Activated CD4-positive, alpha-beta T cell treated with anti-CD3 and anti-CD28 coated beads for 1 hour (primary cell): ENCODE measurements around the gene ZNF175.
"Not testable (repeated sequence)": the region's sequence is repeated elsewhere in the genome, so short reads cannot be mapped to it uniquely, and the experiment has no call there.

ENCODE experiments used
- DNase-seq: peaks from one replicate; pipeline ENCODE4 v3.0.0-alpha.2; 2020

The ZNF175 gene

DNA sequence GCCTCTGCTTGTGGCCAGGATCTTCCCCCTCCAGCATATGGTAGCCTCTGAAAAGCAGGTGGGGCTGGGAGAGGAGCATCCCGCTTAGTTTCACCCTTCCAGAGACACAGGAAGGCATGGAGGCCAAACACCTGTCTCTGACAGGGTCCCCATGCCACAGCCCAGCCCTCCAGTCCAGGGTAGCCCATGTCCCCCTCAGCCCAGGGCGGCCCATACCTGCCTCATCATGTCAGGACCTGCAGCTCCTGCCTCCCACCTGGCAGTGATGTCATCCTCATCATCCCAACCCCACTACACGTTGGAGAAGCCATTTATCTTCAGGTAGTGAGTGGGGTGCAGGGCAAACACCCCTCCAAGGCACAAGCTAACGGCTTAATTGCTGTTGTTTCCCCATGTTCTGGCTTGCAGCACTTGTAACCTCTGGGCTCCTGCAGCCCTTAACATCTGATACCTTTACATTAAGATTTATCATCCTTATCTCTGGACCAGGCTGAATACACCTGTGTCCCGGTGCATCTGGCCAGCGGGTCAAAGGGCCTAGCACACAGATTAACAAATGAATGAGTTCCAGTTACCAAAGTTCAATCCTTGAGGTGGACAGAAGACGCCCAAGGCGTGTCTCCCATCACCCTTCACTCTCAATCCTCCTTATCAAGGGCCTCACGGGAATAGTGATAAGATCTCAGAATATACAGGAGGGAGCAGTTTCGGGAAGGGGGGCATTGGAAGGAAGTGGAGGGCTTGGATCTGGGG, 22.2 kb downstream of the ZNF175 start:
- DNase-seq, result no peak

DNA sequence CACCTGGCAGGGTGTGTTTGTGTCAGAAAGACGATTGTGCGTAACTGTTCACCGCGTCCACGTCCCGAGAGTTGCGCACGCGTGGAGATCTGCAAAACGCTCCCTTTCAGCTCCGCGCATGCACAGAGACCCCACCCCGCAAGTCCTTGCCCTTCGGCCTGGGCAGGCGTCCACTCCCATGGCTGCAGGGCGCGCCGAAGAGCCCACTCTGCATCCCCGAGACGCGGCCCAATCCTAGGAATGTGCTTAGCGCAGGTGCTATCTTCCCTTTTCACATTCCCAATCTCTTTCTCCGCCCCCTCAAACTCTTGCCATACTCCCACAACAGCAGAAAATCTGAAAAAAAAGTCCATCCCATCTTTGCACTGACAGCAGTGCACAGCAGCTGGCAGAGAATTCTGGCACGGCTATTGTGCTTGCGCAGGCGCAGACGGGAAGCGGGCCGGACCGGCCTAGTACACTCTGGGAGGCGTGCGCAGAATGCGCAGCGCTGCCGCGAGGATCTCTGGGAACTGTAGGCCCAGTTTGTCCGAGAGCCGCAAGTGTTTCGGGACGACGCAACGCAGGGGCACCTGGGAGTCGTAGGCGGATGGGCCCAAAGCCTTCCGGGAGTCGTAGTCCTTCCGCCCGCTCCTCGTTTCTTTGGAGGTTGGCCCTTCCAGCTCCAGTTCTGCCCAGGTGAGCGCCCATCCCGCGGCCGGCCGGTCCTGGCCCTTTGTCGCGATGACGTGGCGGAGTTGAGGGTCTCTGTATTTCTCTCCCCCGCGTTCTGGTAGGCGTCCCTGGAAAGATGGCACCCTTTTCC, 23.1 kb downstream of the ZNF175 start:
- DNase-seq, result peak; percentile 95

DNA sequence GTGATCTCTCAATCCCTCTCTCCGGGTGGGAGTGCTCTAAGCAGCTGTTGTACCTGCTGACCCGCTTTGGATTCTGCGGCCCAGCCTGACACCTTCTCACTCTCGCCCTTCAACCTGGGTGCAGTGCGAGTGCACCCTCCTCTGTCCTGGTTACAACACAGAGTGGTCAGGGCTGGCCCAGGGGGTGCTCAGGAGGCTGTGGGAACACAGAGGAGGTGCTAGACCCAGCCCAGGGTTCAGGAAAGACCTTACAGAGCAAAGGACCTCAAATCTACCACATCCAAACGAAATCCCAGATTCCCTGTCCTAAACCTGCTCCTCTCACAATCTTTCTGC, 23.7 kb downstream of the ZNF175 start:
- DNase-seq, result no peak

DNA sequence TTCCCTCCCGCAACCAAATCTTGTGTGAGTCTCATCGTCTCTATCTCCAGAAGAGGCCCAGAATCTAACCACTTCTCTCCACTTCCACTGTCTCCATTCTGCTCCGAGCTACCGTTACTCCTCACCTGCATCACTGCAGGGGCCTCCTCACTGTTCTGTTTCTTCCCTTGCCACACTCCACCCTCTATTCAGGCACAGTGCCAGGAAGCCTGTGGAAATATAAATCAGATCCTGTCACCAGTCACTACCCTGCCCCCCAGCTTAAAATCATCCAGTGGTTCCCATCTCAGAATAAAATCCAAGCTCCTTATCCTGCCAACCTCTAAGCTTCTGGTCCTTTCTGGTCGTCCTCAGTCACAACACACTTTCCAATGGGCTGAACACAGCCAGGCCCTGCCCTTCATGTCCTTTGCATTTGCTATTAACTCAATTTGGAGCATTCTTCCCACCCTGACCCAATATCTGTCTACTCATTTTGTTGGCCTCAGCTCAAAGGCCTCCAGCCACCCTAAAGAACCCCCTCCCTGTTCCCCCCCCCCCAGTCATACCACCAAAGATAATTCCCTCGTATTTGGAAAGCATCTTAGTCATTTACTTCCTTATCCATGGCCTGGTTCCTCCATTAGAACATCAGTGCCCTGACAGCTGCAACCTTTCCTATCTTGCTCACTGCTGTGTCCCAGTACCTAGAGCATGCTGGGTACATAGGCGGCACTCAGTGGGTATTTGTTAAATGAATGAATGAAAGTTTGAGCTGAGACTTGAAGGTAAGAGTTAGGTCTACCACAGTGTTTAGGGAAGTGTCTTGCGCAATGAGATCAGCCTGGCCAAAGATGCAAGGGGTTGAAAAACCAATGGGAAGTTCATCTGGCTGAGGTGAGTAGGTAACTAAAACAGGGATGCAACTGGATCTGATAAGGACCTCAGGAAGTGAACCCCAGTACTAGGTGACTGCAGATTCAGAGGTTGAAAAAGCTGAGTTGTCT, 24.4 kb downstream of the ZNF175 start:
- no peak for DNase-seq

DNA sequence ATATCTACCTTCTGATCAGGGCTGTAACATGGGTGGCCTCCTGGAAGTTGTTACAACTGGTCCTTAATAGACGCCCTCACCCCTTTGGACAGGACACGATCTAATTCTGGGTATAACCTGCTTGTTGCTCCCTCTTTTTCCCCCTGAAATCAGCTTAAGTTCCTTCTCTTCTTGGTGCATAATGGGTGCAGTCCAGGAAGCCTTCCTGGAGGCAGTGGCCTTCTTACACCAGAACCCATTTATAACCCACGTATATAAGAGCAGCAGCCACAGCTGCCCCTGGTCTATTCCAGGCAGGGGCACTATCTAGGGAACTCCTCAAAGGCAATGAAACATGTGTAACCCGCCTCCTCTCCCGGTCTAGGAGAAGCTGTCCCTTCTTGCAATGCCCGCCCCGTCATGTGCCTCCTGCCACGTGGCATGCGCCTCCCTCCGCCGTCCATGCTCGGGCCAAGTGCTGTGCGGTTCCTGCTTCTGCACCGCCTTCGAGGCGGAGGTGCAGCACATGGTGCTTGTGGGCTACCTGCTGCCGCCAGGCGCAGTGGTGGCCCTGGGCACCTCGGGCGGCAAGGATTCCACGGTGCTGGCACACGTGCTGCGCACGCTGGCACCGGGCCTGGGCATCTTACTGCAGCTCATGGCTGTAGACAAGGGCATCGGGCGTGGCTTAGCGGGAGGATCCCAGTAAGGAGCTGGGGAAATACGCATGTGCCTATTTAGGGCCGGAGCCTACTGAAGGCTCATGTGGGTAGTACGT, 27.3 kb downstream of the ZNF175 start:
- no peak for DNase-seq

DNA sequence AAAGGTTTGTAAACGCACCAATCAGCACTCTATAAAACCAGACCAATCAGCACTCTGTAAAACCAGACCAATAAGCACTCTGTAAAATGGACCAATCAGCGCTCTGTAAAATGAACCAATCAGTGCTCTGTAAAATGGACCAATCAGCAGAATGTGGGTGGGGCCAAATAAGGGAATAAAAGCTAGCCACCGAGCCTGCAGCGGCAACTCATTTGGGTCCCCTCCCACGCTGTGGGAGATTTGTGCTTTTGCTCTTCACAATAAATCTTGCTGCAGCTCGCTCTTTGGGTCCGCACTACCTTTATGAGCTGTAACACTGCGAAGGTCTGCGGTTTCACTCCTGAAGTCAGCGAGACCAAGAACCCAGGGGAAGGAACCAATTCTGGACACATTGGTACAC, 28.0 kb downstream of the ZNF175 start:
- DNase-seq, result no peak

DNA sequence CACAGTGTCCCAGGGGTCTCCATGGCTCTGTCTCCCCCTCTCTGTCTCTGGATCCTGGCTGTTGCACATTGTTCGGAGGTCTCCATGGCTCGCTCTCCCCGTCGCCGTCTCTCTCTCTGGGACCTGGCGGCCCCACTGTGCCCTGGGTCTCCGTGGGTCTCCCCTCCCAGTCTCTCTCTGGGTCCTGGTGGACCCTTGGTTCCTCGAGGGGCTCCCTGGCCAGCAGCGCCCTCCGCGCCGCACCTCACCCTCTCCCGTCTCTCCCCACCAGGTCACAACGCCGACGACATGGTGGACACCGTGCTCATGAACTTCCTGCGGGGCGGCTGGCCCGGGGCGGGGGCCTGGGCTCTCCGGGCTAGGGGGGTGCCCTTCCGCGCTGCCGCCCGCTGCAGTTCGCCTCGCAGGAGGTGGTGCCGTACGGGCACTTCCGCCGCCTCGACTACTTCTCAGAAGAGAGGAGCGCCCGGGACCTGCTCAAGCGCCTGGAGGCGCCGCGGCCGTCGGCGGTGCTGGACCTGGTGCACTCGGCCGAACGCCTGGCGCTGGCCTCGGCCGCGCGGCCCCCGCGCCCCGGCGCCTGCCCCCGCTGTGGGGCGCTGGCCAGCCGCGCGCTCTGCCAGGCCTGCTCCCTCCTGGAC, 30.0 kb downstream of the ZNF175 start:
- no peak for DNase-seq

DNA sequence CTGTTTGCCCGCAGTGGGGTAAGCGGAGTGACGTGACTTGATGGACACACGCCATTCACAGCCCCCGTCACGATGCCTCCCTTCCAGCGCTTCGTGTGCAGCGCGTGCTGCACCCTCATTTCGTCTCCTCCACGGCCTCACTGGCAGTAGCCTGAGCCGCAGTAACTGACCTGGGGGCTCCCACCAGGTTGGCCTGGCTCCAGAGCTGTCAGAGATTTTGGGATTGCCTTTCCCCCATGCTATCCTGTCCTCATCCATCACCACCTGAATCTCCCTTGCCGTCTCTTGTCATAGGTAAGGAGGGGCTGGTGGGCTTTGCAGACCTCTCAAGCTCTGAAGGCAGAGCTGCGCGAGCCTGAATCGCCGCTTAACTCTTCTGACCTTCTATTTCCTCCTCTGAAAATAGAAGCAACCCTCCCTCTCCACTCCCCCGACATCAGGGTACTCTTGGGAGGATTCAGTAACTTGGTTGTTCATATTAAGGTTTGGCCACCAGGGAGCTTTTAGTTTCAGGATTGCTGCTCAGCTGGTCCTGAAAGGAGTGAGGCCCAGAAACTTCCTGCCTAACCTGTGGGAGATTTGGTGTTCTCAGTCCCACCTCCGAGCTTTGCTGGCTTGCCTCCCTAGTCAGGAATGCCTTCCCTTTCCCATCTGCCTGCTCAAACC, 31.2 kb downstream of the ZNF175 start:
- no peak for DNase-seq

DNA sequence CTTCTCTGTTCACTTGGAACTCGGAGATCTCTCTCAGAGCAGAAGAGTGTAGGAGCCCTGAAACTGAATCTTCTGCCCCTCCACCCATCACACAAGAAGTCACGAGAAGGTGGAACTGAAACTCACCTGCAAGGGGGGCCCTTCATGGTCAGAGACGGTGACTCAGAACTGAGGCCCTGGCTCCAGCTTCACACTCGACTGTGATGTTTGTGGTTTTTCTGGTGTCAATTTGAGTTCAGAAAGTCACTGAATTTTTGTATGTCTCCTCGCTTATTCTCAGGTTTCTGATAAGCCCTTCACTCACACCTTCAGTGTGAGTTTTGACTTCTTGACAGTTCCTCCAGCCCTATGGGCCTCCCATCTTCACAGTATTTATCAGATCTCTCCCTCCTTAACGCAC, 36.0 kb downstream of the ZNF175 start:
- DNase-seq, result no peak

DNA sequence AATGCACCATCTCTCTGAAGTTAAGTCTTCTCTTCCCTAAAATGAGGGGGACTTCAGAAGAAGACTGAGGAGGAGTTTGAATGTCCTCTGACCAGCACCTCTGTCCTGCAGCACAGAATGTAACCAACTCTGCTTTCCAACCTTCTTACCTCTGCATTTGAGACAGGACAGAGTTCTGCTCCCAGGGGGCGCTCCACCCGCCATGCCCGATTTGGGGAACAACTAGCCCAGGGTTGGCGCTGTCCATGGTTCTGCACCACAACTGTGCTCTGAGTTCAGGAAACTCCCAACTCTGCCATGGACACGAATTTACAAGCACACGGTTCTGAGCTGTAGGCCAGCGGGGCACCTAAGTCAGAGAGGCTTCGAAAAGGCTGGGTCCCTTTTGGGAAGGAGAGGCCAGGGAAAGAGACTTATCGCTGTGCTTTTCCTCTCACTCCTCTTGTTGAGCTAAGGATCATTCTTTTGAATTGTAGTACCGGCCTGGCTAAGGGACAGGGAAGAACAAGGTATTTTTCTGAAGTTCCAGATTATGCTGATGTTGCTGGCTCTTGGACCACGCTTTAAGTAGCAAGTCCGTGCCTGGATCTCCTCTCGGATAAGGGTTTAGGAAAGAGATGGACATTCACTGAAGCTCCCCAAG, 37.0 kb downstream of the ZNF175 start:
- DNase-seq, result peak; percentile 22

DNA sequence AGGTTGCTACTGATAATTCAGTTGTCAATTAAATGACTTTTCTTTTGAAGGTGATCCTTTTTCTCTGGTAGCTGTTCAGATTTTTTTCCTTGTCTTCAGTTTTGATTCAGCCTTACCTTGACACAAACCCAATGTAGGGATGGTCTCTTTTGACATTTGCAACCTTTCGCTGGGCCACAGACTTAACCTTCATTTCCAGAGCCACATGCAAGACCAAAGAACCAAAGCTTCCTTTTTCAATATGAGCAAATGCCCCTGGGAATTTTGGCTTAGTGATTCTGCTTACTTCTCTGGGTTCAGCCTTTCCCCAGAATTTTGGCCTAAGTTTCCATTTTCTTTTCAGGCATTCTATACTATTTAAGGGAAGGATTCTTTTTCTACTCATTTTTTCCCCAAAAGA, 39.5 kb downstream of the ZNF175 start:
- no peak for DNase-seq

DNA sequence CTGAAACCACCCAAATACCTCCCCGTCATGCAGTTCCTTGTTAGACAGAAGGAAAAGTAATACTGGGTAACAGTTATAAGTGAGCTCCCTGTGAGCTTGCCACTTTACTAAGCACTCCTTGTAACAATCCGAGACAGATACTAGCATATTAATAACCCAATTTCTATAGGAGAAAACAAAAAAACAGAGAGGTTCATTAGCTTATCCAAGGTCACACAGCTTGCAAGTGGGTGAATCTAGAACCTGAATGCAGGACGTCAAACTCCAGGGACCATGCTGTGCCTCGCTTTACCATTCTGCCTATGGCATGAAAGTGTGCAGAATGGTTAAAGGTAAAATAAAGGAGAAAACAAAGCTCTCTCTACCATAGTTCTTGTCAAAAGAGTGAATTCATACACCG, 43.7 kb downstream of the ZNF175 start:
- no peak for DNase-seq

DNA sequence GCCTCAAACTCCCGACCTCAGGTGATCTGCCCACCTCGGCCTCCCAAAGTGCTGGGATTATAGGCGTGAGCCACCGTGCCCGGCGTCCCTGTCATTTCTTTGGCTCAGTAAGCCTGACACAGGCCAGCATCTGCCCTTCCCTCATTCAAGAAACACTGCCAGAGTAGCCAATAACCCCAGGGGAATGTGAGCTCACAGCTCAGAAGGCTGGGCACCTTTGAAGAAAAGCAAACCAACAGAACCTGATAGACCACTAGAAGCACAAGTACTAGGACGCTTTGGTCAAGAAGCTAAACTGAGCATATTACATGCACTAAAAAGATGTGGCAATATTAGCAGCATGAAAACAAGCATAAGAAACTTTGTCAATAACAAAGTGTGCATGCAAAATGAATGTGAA, 44.9 kb downstream of the ZNF175 start:
- no peak for DNase-seq

DNA sequence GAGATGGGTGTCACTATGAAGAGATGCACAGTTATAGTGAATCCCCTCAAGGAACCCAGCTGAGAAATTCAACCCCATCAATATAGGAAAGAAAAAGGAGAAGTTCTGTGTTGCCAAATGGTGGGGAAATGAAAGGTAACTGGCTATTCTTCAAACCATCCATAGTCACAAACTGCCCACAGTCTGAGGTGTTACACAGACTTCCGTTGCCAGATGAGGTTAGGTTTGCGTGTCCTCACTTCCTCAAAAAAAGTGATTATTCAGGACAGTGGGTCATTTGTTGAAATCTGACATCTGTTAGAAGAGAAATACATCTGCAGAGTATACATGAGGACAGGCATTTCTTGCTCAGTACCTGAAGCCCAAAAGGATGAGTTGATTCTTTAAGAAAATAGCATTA, 50.1 kb downstream of the ZNF175 start:
- no peak for DNase-seq

DNA sequence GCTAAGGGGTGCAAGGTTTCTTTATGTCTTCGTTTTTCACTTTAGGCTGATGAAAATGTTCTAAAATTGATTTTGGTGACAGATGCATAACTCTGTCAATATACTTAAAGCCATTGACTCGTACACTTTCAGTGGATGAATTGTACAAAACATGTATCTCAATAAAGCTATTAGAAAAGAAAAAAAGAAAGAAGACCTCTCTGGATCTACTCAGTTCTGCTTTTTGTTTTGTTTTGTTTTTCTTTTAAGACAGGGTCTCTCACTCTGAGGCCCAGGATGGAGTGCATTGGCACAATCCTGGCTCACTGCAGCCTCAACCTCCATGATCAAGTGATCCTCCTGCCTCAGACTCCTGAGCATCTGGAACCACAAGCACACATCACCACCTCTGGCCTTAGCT, 55.6 kb downstream of the ZNF175 start:
- DNase-seq, result no peak

DNA sequence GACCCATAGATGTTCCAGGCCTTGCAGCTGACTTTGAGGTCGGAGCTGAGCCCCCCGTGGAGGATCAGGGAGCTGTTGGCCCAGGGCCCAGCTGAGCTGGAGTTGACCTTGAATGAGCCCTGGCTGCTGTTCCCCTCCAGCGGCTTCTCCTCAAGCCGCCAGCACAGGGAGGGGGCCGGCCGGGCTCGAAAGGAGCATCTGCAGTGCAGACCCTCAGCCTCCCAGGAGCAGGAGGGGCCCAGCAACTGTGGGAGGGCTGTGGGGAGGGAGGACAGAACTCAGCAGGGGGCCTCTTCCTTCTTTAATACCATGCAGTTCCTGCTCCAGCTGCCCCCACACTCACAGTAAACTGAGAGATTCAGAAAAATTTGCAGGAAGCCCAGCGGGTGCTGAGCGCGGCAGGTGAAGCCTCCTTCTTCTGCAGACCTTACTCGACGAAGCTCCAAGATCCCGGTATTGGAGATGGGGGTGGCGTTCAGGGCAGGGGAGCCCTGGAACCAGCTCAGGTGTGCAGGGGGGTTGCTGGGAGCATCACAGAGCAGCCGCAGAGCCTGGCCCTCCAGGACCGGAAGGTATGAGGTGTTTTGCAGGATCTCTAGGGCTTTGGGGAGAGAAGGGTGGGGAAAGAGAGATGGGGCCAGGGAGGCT, 56.5 kb downstream of the ZNF175 start:
- DNase-seq, result no peak

DNA sequence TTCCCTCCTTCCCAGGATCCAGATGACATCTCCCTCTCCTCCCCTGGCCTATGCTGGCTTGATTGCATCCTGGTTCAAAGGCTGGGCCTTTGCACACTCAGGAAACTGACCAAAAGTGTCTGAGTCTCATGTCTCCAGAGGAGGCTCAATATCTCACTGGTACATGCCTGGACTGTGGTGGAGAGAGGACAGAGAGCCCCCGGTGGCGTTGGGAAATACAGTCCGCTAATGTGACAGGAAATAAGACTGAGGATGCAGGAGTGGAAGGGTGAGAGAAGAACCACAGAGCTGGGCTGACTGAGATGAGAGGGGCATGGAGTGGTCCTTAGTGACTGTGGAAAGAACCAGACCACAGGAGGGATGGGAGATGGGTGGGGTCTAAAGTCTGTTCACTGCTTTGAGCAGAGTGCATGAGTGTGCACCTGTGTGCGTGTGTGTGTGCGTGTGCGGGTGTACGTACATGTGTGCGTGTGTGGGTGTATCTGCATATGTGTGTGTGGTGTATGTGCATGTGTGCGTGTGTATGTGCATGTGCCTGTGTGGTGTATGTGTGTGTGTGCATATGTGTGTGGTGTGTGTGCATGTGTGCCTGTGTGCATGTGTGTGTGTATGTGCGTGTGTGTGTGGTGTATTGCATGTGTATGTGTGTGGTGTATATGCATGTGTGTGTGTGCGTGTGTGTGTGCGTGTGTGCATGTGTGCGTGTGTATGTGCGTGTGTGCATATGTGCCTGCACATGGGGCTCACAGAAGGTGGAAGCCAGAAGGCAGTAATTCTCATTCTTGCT, 57.3 kb downstream of the ZNF175 start:
- no peak for DNase-seq

DNA sequence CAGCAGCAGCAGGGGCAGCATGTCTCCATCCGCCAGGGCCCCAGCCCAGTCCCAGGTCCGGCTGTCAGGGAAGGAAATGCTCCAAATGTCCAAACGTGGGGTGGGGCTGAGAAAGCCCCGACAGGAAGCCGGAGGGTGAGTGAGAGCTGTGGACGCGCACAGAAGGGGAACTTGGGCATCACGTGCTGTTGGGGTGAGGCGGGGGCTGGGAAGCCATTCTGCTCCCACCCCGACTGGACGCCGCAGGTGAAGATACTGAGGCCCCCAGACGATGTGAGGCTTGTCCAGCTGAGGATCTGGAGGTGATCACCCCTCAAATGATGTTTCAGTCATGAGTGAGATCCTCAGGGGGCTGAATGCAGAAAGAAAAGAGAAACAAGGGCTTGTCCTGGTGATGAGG, 59.2 kb downstream of the ZNF175 start, which contains the start of gene SIGLEC5:
TSS of gene SIGLEC5 (minus strand) at position 87 of the 400 bp plus-strand sequence. CDS start at position 21, 66 bp downstream.
- DNase-seq, result not testable (repeated sequence)

DNA sequence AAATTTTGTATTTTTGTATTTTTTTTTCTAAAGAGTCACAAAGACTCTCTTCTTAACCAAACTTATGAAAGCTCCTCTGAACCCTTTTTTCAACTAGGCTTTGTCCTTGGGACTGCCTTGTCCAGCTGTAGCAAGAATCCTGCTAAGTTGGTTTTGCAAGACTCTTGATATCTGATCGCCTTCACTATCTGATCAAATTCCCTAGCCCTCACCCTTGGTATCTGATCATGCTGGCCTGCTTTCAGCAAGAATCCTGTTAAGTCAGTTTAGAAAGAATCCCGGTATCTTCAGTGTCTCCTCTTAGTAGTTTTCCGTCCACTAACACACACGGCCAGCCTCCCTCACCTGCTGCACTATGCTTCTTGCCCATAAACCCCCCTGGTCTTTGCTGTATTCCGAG, 61.0 kb downstream of the ZNF175 start:
- no peak for DNase-seq
